Astrocyte (in vitro differentiated cells and primary cell): Measurements from ENCODE around the gene EMX2.

Source experiments
- CTCF ChIP-seq: IDR thresholded peaks from 2 replicates; pipeline ENCODE4 v1.5.1; 2011; ENCODE audit warnings: low read depth, mild to moderate bottlenecking, inconsistent platforms, low read length, moderate library complexity; ENCODE audit not compliant: insufficient read depth
- EZH2 ChIP-seq: IDR thresholded peaks from 2 replicates; pipeline ENCODE4 v1.6.1; 2012; ENCODE audit warnings: mild to moderate bottlenecking, low read length, inconsistent platforms; ENCODE audit not compliant: insufficient read depth

GRCh38 chr10:117542706-117543224 lies at the start of gene EMX2:
- TF ChIP-seq CTCF (no peak), EZH2 (no peak)
